Measurements from ENCODE around the gene SLC5A5.

SLC5A5 gene

GRCh38 chr19:17871878-17872250 lies at the start of gene SLC5A5:
Gene SLC5A5 (plus strand): TSS chr19:17871945. CDS start chr19:17872320, 375 bp downstream.
- DNase-seq, result peak; percentile 49

- DNase-seq, result no peak
Measured at GRCh38 chr19:17824339-17824738, 47.4 kb upstream of the SLC5A5 start.

GRCh38 chr19:17826508-17827056 lies 45.2 kb upstream of the SLC5A5 start:
- DNase-seq, result no peak

- DNase-seq, result no peak
Measured at GRCh38 chr19:17829855-17830566, 41.7 kb upstream of the SLC5A5 start.

GRCh38 chr19:17830567-17831418 lies 41.0 kb upstream of the SLC5A5 start:
- peak; percentile 67 for DNase-seq

GRCh38 chr19:17831419-17831888 lies 40.3 kb upstream of the SLC5A5 start:
- DNase-seq, result no peak

- no peak for DNase-seq
Measured at GRCh38 chr19:17832443-17833208, 39.1 kb upstream of the SLC5A5 start.

GRCh38 chr19:17834350-17835181 lies 37.2 kb upstream of the SLC5A5 start:
- peak; percentile 26 for DNase-seq

GRCh38 chr19:17835182-17836006 lies 36.4 kb upstream of the SLC5A5 start:
- no peak for DNase-seq

GRCh38 chr19:17836530-17836929 lies 35.2 kb upstream of the SLC5A5 start:
- DNase-seq, result no peak

- DNase-seq, result no peak
Measured at GRCh38 chr19:17837972-17838371, 33.8 kb upstream of the SLC5A5 start.

GRCh38 chr19:17840019-17840418 lies 31.7 kb upstream of the SLC5A5 start:
- no peak for DNase-seq

GRCh38 chr19:17841371-17841809 lies 30.4 kb upstream of the SLC5A5 start:
- DNase-seq, result no peak

GRCh38 chr19:17841810-17842662 lies 29.7 kb upstream of the SLC5A5 start:
- DNase-seq, result peak; percentile 80

GRCh38 chr19:17842663-17843291 lies 29.0 kb upstream of the SLC5A5 start:
- no peak for DNase-seq

- DNase-seq, result no peak
Measured at GRCh38 chr19:17843292-17843827, 28.4 kb upstream of the SLC5A5 start.

GRCh38 chr19:17843908-17844490 lies 27.7 kb upstream of the SLC5A5 start:
- DNase-seq, result no peak

GRCh38 chr19:17846146-17846545 lies 25.6 kb upstream of the SLC5A5 start:
- peak; percentile 62 for DNase-seq

Data from activated CD4-positive, alpha-beta T cell treated with anti-CD3 and anti-CD28 coated beads, Interleukin-2, Interleukin-6, amounts not matched to agents 100 ng/mL and 50 ng/mL, durations not matched to agents 16 hours and 8 hours (primary cell).